Mesenchymal stem cell (in vitro differentiated cells and primary cell): ENCODE data around the gene PRSS53.

Experiments used
- DNase-seq: peaks from one replicate; pipeline ENCODE4 v3.0.0-alpha.2; 2013
- H2AFZ ChIP-seq: one replicate; pipeline ENCODE4 v1.6.1; 2013; ENCODE audit warnings: low read depth, mild to moderate bottlenecking, control low read depth, inconsistent platforms, low read length, moderate library complexity
- H2AK5ac ChIP-seq: 2 replicates; pipeline ENCODE4 v1.6.1; 2013; ENCODE audit warnings: low read length, moderate library complexity, mild to moderate bottlenecking, inconsistent platforms; ENCODE audit not compliant: severe bottlenecking
- H2BK120ac ChIP-seq: one replicate; pipeline ENCODE4 v1.6.1; 2013; ENCODE audit warnings: low read depth, mild to moderate bottlenecking, inconsistent platforms, low read length, moderate library complexity
- H2BK12ac ChIP-seq, 2 experiments: one replicate each; pipeline ENCODE4 v1.6.1; 2013; ENCODE audit warnings: inconsistent platforms in 2 of 2, low read length in 2 of 2, mild to moderate bottlenecking in 2 of 2, moderate library complexity in 2 of 2, control low read depth in 1 of 2
- H2BK15ac ChIP-seq: one replicate; pipeline ENCODE4 v1.6.1; 2013; ENCODE audit warnings: mild to moderate bottlenecking, low read depth, inconsistent platforms; ENCODE audit not compliant: poor library complexity, severe bottlenecking
- H2BK5ac ChIP-seq: 2 replicates; pipeline ENCODE4 v1.6.1; 2013; ENCODE audit warnings: low read depth, mild to moderate bottlenecking, low read length, control low read depth, inconsistent platforms; ENCODE audit not compliant: poor library complexity, severe bottlenecking
- H3K14ac ChIP-seq, 2 experiments: one replicate each; pipeline ENCODE4 v1.6.1; 2013; ENCODE audit warnings: inconsistent platforms in 2 of 2, low read length in 2 of 2, control low read depth in 1 of 2, mild to moderate bottlenecking in 1 of 2, moderate library complexity in 1 of 2
- H3K18ac ChIP-seq, 2 experiments: one replicate each; pipeline ENCODE4 v1.6.1; 2013; ENCODE audit warnings: inconsistent platforms in 2 of 2, low read length in 2 of 2, control low read depth in 1 of 2, low read depth in 1 of 2, mild to moderate bottlenecking in 1 of 2
- H3K23ac ChIP-seq, 2 experiments: one replicate each; pipeline ENCODE4 v1.6.1; 2013; ENCODE audit warnings: inconsistent platforms in 2 of 2, low read length in 2 of 2, mild to moderate bottlenecking in 2 of 2, moderate library complexity in 2 of 2, control low read depth in 1 of 2
- H3K27ac ChIP-seq: 2 replicates; pipeline ENCODE4 v1.5.1; 2013; ENCODE audit warnings: mild to moderate bottlenecking, moderate library complexity, low read length, control low read depth, inconsistent platforms; ENCODE audit not compliant: poor library complexity, severe bottlenecking
- H3K27me3 ChIP-seq, 2 experiments: 2 replicates each; pipeline versions ENCODE4 v1.6.1 to v1.7.0; 2013; ENCODE audit warnings: low read length in 2 of 2, mild to moderate bottlenecking in 2 of 2, moderate library complexity in 2 of 2, control low read depth in 1 of 2, inconsistent platforms in 1 of 2; ENCODE audit not compliant: control insufficient read depth in 1 of 2, insufficient read depth in 1 of 2
- H3K36me3 ChIP-seq, 2 experiments: 2 replicates each; pipeline versions ENCODE4 v1.6.1 to v1.7.0; 2013; ENCODE audit warnings: low read length in 2 of 2, control low read depth in 1 of 2, inconsistent platforms in 1 of 2, low read depth in 1 of 2, mild to moderate bottlenecking in 1 of 2; ENCODE audit not compliant: insufficient read depth in 2 of 2, control insufficient read depth in 1 of 2
- H3K4ac ChIP-seq, 2 experiments: one replicate each; pipeline ENCODE4 v1.6.1; 2013; ENCODE audit warnings: inconsistent platforms in 2 of 2, low read length in 2 of 2, mild to moderate bottlenecking in 2 of 2, moderate library complexity in 2 of 2, control low read depth in 1 of 2, low read depth in 1 of 2
- H3K4me1 ChIP-seq: 2 replicates; pipeline ENCODE4 v1.6.1; 2013; ENCODE audit warnings: low read depth, low read length, control low read depth; ENCODE audit not compliant: control insufficient read depth, insufficient read depth
- H3K4me2 ChIP-seq: 2 replicates; pipeline ENCODE4 v1.6.1; 2013; ENCODE audit warnings: low read length, mild to moderate bottlenecking, inconsistent platforms; ENCODE audit not compliant: poor library complexity, severe bottlenecking
- H3K4me3 ChIP-seq, 2 experiments: 2 replicates each; pipeline versions ENCODE4 v1.5.1 to v1.7.0; 2013; ENCODE audit warnings: low read length in 2 of 2, mild to moderate bottlenecking in 2 of 2, control low read depth in 1 of 2, low read depth in 1 of 2; ENCODE audit not compliant: insufficient read depth in 1 of 2
- H3K79me1 ChIP-seq: replicated peaks from 2 replicates; pipeline ENCODE4 v1.6.1; 2013; ENCODE audit warnings: mild to moderate bottlenecking, control low read depth, low read length, inconsistent platforms; ENCODE audit not compliant: poor library complexity, severe bottlenecking
- H3K9ac ChIP-seq: 2 replicates; pipeline ENCODE4 v1.7.0; 2013; ENCODE audit warnings: mild to moderate bottlenecking, low read length, moderate library complexity
- H3K9me3 ChIP-seq: 2 replicates; pipeline ENCODE4 v1.7.0; 2013; ENCODE audit warnings: mild to moderate bottlenecking, low read length; ENCODE audit not compliant: control insufficient read depth
- H4K8ac ChIP-seq: one replicate; pipeline ENCODE4 v1.6.1; 2013; ENCODE audit warnings: inconsistent platforms, mild to moderate bottlenecking, low read length, moderate library complexity
- H4K91ac ChIP-seq: one replicate; pipeline ENCODE4 v1.6.1; 2013; ENCODE audit warnings: mild to moderate bottlenecking, low read length, inconsistent platforms
- WGBS: methylation state at CpG from one replicate; pipeline ENCODE4 v1.1.7; 2013; ENCODE audit warnings: mixed read lengths; 5-methylcytosine and 5-hydroxymethylcytosine counted together

The PRSS53 gene

DNA sequence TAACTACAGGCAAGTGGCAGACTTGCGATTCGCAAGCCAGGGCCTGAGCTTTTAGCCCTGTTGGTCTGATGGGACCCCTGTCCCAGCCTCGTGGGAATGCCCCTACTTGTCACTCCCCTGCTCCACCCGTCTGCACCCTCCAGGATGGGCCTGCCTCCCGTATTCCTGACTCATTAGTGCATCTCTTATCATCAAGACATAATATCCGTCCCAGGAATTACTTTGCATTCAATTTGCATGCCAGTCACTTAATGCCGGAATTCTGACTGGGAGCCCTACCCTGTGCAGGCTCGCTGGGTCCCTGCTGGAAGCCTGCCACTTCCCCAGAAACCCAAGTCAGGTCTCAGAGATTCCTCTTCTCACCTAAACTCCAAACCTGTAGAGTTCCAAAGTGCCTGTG is 3.3 kb downstream of the PRSS53 start:
- no peak overlapping the region for H3K9ac ChIP-seq
- H4K8ac ChIP-seq = no peak overlapping the region
- H2BK120ac ChIP-seq = no peak overlapping the region
- DNase-seq = no peak
- H3K4ac ChIP-seq = no peak overlapping the region
- no peak overlapping the region for H3K23ac ChIP-seq
- H3K27ac ChIP-seq = no peak overlapping the region
- peaks cover 32% of the 10 kb centered on the region for H3K4me1 ChIP-seq
- H2BK12ac ChIP-seq = no peak overlapping the region
- H2AK5ac ChIP-seq = no peak overlapping the region
- H3K4me2 ChIP-seq = no peak overlapping the region
- 87% methylated on average over 8 of the region's 8 CpGs for WGBS
- H3K36me3 ChIP-seq = peaks cover 94 to 96% of the 10 kb centered on the region in 2 experiments
- H2BK5ac ChIP-seq = no peak overlapping the region
- peaks cover 56% of the 10 kb centered on the region for H3K79me1 ChIP-seq
- H3K4me3 ChIP-seq = no peak overlapping the region
- no peak overlapping the region for H3K14ac ChIP-seq
- H2BK15ac ChIP-seq = no peak overlapping the region
- no peaks in the 10 kb centered on the region for H3K9me3 ChIP-seq
- H3K27me3 ChIP-seq = no peaks in the 10 kb centered on the region
- no peak overlapping the region for H2AFZ ChIP-seq
- no peak overlapping the region for H3K18ac ChIP-seq
- no peak overlapping the region for H4K91ac ChIP-seq

GRCh38 chr16:31084584-31085302 is 4.0 kb downstream of the PRSS53 start:
- H3K36me3 ChIP-seq = peaks cover 96 to 98% of the 10 kb centered on the region in 2 experiments
- H3K9ac ChIP-seq = no peak overlapping the region
- no peak overlapping the region for H3K23ac ChIP-seq
- no peak overlapping the region for H2BK5ac ChIP-seq
- H3K4me1 ChIP-seq = peaks cover 29% of the 10 kb centered on the region
- no peak overlapping the region for H4K91ac ChIP-seq
- no peak overlapping the region for H2BK12ac ChIP-seq
- DNase-seq = no peak
- H2BK15ac ChIP-seq = no peak overlapping the region
- no peak overlapping the region for H2BK120ac ChIP-seq
- peaks cover 61% of the 10 kb centered on the region for H3K79me1 ChIP-seq
- no peak overlapping the region for H3K4me2 ChIP-seq
- WGBS = 91% methylated on average over 16 of the region's 16 CpGs
- H3K4ac ChIP-seq = no peak overlapping the region
- H3K9me3 ChIP-seq = no peaks in the 10 kb centered on the region
- no peak overlapping the region for H3K14ac ChIP-seq
- no peak overlapping the region for H3K27ac ChIP-seq
- H2AFZ ChIP-seq = no peak overlapping the region
- H2AK5ac ChIP-seq = no peak overlapping the region
- no peak overlapping the region for H3K4me3 ChIP-seq
- H3K18ac ChIP-seq = no peak overlapping the region
- H3K27me3 ChIP-seq = no peaks in the 10 kb centered on the region
- no peak overlapping the region for H4K8ac ChIP-seq

GRCh38 chr16:31083981-31084380 is 4.8 kb downstream of the PRSS53 start:
- Histone ChIP-seq H3K27me3 (no peaks in the 10 kb centered on the region), H3K4ac (no peak overlapping the region), H4K8ac (no peak overlapping the region), H2AK5ac (no peak overlapping the region), H3K27ac (no peak overlapping the region), H3K36me3 (peaks cover 98 to 99% of the 10 kb centered on the region in 2 experiments), H3K4me2 (no peak overlapping the region), H3K18ac (no peak overlapping the region), H2BK120ac (no peak overlapping the region), H3K14ac (no peak overlapping the region), H3K79me1 (peaks cover 65% of the 10 kb centered on the region), H3K23ac (no peak overlapping the region), H2AFZ (no peak overlapping the region), H3K4me3 (no peak overlapping the region), H3K9ac (no peak overlapping the region), H2BK15ac (no peak overlapping the region), H3K9me3 (no peaks in the 10 kb centered on the region), H2BK5ac (no peak overlapping the region), H4K91ac (peak overlapping the region; percentile 11), H3K4me1 (peaks cover 29% of the 10 kb centered on the region), H2BK12ac (no peak overlapping the region)
- 97% methylated on average over 13 of the region's 13 CpGs for WGBS
- DNase-seq = no peak

DNA sequence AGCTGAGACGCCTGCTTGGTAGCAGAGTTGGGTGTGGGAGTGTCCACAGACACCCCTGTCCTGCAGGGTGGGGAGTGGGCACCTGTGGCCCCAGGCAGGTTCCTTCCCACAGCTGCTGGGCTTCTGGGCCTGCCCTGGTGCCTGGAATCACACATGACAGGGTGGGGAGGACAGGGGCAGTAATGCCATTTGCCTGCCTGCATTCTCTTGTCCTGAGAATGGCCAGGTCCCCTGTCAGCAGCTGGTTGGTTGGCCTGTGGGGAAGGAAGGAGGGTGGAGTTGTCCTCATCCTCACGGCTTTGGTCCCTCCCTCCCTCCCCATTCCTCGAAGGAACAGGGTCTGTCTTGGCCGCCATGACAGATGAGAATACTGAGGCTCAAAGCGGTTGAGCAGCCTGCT is 5.2 kb downstream of the PRSS53 start:
- no peak overlapping the region for H3K27ac ChIP-seq
- H3K23ac ChIP-seq = no peak overlapping the region
- no peak overlapping the region for H2BK15ac ChIP-seq
- peaks cover 65% of the 10 kb centered on the region for H3K79me1 ChIP-seq
- H3K4me3 ChIP-seq = no peak overlapping the region
- no peaks in the 10 kb centered on the region for H3K27me3 ChIP-seq
- no peak for DNase-seq
- no peak overlapping the region for H2BK120ac ChIP-seq
- WGBS = 98% methylated on average over 4 of the region's 5 CpGs
- H3K18ac ChIP-seq = no peak overlapping the region
- H2AK5ac ChIP-seq = no peak overlapping the region
- H3K9me3 ChIP-seq = no peaks in the 10 kb centered on the region
- peak overlapping the region; percentile 26 for H3K9ac ChIP-seq
- H3K4ac ChIP-seq = no peak overlapping the region
- no peak overlapping the region for H4K8ac ChIP-seq
- peaks cover 98 to 99% of the 10 kb centered on the region in 2 experiments for H3K36me3 ChIP-seq
- no peak overlapping the region for H3K4me2 ChIP-seq
- no peak overlapping the region for H2BK12ac ChIP-seq
- no peak overlapping the region for H2AFZ ChIP-seq
- no peak overlapping the region for H2BK5ac ChIP-seq
- H3K4me1 ChIP-seq = peaks cover 27% of the 10 kb centered on the region
- H3K14ac ChIP-seq = no peak overlapping the region
- H4K91ac ChIP-seq = no peak overlapping the region
